Activated CD4-positive, alpha-beta T cell treated with anti-CD3 and anti-CD28 coated beads, Interleukin-2, amount 50 U/mL, for 1 hour (primary cell): ENCODE measurements around the gene MED27.

ENCODE experiments used
- DNase-seq: peaks from one replicate; pipeline ENCODE4 v3.0.0-alpha.2; 2020

The MED27 gene

DNA sequence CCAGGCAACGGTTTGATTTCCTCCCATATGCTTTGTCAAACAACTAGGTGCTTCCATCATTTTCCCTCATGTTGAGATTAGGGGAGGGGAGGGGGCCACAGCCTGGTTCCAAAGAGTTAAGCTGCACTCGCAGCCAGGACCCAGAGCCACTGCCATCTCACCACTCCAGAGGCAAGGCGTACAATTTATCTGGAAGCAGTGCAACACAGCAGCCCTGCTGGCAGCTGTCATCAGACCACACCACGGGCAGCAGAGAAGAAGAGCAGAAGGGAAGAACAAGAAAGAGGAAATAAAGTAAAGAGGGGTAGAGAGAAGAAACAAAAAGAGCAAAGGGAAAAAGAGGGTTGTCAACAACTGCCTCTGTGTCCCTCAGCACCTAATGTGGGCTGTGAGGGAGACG lies 38.9 kb downstream of the MED27 start:
- DNase-seq: no peak

DNA sequence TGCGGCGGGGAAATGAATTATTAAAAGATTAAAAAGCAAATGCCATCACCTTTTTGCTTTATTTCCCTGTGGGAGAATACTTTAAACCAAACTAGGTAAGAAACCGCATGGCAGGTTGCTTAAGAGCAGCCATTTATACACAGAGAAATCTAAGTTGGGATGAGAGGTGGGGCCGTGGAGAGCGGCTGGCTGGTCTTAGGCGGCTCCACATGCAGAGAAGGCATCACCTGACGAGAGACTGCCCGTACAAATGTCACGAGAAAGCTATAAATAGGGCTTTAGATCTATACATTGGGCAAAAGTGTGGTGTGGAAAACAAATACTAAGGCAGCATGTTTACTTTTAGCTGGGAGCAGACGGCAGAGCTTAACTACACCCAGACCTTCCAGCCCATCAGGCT lies 39.4 kb downstream of the MED27 start:
- DNase-seq: no peak

DNA sequence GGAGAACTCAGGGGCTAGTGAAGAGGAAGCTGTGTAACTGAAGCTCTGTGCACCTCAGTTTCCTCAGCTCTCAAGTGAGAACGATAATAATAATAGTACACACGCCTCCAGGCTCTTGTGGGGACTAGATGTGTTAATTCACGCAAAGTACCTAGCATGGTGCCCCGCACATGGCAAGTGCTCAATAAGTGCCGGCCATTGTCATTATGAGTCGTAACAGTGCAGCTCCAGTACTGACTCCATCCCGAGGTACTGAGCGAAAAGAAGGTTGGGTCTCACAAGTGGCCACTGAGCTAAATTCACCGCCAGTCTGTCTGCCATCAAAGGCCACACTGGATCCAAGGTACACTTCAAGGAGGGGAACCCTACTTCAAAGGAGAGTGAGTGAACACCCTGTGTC lies 40.4 kb downstream of the MED27 start:
- DNase-seq: no peak

DNA sequence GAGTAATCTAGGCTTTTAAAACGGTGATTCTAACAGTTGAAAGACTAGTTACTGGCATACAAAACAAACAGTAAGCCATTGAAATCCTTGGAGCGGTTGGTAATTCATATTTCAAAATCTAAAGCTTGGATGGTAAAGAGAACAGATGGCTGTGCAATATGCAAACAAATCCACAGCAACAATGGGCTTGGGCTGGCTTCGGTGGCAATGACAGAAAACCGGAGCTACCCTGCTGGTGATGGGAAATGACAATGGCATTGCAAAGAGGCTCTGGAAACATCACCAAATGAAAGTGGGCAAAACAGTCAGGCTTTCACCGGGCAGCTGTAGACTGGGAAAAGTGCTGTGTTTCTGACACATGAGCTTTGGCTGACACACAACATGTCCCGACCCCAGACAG lies 42.2 kb downstream of the MED27 start:
- DNase-seq: no peak

DNA sequence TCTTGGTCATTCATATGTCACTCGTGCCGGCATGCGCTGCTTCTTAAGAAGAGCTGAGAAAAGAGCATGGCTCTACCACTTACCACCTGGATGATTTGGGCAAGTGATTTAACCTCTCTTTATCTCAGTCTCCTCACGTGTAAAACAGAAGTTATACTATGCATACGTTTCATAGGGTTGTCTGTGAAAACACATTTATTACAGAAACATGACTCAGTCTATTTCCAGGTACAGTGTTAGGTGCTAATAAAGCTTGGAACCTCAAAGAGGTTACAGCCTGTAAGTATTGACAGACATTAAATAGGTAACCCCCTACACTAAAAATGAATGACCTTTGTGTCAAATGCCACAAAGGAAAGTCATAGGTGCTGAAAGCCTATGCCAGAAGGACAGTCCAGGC lies 43.1 kb downstream of the MED27 start:
- DNase-seq: no peak

DNA sequence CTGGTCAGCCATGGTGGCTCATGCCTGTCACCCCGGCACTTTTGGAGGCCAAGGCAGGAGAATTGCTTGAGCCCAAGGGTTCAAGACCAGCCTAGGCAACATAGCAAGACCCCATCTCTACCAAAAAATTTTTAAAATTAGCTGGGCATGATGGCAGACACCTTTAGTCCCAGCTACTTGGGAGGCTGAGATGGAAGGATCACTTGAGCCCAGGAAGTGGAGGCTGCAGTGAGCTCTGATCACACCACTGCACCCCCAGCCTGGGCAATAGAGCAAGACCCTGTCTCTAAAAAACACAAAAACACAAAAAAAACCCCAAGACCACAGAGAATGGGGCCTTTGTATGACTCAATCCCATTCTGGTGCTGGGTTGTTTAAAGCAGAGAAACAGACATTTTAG lies 44.0 kb downstream of the MED27 start:
- no peak for DNase-seq

DNA sequence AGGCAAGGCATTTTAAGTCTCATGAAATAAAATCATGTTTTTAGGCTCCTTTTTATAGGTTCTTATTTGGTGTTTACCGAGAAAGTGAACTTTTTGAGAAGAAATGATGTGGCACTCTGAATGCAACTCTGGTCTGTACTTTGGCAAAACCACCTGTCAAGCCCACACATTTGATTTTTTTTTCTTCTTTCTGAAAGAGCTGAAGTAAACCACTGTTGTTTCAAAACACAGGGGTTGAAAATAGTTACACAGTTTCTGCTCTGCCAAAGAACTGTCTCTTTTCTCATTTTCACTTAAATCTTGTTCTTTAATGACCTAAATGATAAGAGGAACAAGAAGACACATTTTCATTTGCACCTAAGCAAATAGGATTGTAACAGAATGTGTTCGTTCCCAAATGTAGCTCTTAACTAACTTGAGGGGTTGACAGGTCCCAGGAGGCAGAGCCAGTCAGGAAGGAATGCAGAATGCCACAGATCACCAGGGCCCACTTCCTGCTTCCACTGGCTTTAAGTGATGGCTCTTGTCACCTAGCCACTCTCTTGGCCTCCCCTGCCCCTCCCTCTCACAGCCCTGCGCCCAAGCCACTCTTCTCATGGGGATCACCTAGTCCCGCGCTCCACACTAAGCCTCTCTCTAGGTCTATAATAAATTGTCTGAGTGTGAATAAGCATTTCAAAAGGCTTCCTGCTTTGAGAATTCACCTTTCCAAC lies 47.3 kb downstream of the MED27 start:
- no peak for DNase-seq

DNA sequence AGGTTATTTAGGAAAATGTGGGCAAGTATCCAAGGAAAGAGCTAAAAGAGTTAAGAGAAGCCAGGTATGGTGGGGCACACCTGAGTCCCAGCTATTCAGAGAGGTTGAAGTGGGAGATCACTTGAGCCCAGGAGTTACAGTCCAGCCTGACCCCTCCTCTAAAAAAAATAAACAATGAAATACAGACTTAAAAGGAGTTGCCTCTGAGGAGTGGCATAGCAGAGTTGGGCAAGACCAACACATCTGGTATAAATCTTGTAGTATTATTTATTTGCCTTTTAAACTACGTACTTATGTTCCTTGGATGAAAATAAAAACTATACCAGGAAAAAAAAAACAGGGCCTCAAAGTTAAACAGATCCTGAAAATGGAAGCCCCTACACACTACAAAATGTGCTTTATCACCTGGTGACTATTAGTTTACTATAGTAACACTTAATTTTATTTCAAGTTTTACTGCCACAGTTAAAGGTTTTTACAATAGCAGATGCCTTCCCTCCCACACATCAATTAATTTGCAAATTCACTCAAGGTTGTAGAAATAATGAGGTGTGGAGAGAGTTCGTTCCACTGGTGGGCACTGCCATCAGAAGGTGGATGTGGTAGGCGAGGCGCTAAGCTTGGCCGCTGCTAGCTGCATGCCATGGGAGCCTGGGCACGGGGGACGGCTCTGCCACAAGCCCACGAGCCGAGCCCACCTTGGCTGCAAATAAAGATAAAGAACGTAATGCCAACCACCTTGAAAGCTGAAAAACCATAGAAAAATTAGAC lies 48.0 kb downstream of the MED27 start:
- DNase-seq: no peak

DNA sequence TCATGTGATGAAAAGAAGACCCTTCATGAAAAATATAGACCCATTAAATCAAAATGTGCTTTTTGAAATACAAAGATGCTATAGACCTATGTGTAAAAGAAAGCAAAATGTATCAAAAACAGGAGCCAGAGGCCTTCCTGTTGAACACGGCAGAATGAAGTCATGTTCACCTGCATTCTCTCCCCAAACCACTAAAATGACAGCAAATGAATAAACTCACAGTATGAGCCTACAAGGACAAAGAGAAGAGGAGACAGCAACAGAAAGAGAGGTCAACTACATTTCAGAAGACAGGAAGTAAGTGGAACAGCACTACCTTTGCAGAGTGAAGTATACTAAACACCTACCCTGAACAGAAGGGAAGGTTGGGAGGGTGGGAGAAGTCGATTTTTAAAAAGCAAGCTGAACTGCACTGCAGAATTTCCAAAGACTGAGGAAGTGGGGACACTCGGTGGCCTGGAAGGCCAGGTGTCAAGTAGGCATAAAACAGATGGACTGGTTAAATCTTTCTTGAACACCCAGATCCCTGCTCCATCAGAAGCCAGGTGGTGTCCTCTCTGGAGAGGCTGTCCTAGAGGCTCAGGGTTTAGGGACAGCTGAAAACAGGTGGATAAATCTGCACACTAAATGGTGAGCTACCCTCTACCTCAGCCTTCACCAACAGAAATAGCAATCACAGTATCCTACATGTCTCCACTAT lies 48.9 kb downstream of the MED27 start:
- no peak for DNase-seq

DNA sequence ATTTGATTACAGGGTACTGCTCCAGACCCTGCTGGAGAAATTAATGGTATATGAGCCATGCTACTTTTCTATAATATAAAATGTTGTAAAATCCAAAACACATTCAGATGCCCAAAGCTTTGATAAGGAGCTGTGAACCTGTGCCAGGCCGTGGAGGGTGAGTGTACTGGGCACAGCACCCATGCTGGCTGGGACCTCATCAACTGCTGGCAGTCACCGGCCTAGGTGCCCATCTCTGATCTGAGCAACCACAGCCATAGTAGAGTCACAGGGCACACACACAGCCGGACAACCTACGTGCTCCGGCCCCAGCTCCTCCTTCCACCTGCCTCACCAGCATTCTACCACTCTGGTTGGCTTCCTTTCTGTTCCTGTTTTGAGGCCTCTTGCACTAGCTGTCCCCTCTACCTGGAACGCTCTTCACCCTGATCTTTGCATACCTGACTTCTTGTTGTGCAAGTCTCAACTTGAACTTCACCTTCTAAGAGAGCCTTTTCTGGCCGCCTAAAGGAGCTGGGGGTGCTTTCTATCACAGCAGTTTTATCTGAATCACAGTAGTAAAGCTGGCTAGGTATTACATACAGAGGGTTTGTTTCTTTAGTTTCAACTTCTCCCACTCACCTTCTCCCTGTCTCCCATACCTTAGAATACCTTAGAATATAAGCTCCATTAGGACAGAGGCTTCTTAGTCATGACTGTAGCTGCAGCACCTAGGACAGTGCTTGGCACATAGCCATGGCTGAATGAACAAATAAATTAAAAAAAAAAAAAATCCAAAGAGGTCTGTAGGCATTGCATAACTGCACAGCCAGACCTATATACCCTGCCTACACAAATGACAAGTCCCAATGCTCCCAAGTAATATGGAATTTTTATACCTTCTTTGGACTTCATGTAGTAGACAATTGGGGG lies 51.7 kb downstream of the MED27 start:
- no peak for DNase-seq

DNA sequence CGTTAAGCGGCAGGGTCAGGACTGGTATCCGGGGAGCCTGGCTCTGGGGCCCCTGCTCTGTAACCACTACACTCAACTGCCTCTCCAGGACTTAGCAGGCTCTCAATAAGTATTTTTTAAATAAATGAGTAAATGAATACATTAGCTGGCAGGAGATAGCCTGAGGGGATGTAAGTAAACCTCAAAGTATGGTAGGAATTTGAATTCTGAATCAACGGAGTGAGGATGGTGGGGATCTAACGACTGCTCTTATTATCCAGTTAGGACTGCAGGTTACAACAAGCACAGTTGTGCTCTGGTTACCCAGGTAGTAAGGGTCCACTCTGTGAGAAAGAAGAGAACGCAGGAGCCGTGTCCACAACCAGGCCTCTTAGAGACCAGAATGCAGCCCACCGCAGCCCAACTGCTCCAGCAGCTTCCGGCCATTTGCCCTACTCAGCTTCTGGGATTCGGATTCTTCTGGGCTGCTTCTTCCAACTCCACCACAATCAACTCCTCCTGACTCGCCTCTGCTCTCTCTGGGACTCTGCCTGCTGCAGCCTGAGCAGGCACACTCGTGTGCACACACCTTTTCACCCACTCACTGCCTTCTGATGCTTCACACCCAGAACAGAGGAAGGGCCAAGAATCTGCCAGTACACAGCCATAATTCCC lies 52.6 kb downstream of the MED27 start:
- no peak for DNase-seq

DNA sequence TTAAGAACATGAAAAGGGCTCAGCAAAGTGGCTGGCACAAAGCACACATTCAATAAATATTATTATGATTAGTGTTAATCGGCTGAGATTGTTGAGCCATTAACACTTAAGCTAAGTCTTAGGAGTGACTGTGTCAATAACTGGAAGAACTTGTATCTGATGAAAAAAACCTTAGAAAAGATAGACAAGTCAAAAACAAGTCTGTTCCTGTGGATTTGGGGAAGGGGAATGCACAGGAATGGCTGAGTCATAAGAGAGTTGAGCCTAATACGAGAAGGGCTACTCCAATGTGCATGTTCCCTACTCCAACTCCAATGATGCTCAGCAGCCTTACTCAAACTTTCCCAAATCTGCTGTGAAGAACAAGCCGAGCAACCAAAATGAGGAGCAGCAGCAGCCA lies 53.9 kb downstream of the MED27 start:
- DNase-seq: no peak

DNA sequence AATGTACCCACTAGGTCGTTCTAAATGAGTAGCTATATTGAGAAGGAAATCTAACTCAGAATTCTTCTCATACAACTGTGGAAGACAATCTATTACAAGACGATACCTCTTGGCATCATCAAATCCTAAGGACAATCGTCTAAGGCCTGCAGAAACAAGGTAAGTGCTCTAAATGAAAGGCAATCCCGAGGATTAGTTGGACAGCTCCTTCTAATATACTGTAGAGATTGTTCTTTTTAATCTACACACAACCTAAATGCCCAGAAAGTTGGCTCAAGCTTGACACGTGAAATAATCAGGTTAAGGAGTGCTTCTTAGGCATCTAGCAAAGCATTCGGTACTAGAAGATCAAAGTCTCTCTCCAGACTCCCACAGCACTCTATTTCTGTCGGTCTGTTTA lies 55.1 kb downstream of the MED27 start:
- DNase-seq: no peak

DNA sequence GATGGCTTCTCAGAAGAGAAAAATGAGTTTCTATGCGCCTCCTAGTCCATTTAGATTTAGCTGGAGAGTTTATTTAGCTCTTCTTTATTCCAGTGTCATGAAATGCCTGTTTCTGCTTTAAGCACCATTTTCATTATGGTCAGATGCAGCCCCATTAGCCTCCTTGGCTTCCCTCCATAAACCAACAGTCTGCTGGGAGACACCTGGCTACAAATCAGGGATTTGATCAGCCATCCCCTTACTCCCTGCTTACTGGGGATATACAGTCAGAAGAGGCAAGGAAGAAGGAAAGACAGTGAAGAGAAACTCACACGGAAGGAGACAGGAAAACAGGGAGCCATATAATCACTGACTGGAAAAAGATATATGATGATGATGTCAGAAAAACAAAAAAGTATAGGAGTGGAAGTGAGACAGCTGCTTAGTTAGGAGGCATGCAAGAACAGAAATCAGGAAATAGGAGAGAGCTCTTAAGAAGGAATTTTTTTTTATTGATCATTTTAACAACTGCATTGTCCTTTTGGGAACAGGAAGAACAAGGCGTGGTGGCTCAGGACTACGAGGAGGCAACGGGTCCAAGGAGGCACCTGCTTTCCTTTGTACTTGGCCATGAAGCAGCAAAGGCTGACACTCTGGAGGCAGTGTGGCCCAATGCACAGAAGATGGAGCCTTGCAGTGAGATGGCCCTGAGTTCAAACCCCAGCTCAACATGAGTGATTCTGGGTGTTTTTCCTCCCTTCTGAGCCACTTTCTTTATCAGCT lies 56.1 kb downstream of the MED27 start:
- DNase-seq: no peak

DNA sequence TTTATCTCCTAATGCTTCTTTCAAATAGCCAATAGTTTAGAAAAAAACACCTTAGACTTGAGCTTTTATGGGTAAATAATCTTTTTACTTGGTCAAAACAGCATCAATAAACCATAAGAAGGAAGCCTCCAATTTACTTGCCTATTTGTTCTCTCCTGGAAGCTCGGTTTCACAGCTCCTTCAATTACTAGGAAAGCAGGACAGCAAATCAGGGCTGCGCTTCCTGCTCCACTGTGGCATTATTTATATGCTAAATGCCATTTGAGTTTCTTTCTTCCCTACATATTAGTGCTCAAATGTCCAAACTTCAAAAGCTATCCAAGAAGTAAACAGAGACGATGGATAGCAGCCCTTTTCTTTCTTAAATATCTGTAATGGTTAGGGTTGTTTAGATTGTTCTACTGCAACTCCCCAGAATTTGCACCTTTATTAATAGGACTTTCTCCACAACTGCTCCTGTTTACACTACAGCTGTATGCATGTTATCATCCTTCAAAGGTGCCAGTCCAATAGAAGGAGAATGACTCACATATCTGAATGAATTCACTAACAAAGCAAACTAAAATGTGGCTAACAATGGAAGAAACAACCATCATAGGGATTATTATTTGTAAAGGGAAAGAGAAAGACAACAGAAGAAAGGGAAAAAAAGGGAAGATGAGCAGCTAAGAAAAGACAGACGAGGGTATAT lies 58.7 kb downstream of the MED27 start:
- DNase-seq: no peak

DNA sequence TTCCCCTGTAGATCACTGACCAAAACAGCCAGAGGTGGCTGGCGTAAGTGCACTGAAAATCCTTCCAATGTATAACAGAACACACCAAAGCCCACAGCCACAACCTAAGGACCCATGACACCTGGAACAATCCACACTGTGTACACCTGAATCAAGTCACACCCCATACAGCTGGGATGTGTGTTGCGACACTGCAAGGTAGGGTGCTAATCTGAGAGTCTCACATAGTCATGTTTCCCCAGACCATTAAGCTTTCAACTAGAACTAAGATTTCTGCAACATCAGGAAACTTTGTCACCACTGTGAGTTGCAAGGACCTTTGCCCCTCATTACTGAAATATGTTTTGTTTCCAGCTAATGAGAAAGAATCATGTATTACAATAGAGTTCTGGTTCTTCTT lies 59.4 kb downstream of the MED27 start:
- no peak for DNase-seq

DNA sequence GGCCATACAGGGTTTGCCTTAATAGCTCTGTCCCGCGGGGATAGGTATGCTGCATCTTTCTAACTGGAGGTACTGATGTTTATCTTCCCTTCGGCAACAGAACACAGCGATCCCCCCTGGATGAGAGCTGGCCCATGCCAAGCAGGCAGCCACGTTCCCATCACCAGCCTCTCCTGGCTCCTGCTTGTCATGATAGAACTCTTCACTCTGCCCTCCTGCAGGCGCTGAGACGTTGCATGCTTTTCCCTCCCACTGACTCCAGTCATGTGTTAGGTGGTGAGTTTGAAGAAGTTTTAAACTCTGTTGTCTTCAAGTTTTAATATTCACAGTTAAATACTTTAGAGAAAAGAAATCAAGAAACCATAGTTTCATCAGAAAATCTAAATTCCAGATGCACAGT lies 60.0 kb downstream of the MED27 start:
- DNase-seq: no peak

DNA sequence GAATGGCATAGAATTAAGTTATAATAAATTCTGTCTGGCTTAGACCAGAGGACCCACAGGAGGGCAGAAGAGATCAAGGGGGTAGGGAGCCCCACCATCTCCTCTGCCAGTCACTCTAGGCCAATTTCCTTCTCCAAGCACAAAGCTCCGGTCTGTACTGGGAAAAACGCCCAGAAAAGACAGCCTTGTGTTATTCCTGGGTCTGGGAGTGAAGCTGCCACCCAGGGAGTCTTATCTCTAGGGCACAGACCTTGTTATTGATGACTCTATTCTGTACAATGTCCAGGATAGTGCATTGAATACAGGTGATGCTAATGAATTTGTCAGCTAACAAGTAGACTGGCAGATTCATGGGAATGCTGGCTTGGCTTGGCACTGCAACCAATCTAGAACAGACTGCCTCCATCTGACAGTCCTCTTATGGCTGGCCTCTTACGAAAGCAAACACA lies 60.7 kb downstream of the MED27 start:
- no peak for DNase-seq

DNA sequence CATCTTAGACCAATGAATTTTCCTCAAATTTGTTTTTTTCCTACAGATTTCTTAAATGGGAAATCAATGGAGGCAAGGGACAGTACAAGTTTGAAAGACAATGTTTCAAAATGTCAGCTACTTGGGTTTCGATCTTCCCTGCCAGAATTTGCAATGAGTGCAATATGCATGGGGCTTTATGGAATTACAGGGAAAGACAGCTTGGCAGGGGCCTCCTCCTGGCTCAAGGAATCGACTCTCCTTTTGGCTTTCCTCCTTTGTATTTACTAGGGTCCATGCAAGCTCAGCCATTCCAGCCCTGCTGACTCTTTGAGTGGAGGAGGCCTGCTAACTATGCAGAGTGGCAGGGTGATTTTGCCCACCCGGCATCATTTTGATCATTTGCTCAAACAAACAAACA lies 63.2 kb downstream of the MED27 start:
- DNase-seq: no peak

DNA sequence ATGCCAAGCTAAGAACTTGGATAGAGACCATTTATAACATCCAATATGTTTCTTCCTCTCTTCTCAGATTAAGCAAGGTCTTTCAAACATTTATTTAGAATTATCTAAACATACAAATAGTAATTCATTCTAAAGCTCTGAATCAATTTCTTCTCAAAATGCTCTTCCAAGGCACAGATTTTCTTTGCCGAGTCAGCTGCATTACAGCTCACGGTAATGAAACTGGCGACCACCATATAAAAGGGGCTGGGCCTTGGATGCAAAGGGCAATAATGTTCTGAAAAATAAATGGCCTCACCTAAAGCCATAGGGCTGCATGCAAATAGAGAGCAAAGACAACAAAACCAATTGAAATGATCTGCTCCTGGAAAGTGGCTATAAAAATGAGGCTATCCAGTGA lies 63.8 kb downstream of the MED27 start:
- DNase-seq: no peak

DNA sequence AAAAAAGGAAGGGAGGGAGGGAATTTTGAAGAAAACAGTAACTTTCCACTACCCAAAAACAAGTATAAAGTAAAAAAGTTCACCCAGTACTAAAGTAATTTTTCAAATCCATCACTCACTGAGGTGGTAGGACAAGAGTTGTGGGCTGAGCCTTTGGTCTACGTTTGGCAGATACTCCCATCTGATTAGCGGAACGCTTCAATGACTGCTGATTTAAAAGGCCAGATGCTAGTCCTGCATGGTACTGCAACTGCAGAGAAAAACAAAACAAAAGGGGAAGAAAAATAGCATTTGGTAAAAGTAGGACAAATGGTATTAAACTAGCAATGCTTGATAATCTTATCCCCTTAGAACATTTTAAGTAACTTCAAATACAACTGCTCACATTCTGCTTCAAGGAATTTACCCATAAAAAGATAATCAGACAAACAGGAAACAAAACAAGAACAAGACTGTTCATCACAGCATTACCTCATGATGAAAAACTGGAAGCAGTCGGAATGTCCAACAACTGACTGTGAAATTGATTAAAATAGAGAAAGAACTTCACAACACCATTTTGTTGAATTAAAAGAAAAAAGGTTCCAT lies 65.4 kb downstream of the MED27 start:
- DNase-seq: no peak
